ENCODE measurements around the gene RAB15. TPM values are rescaled to one million over a fixed set of nuclear protein-coding genes. Genes with fewer than 3 reads are reported as not detected.

The RAB15 gene
- 1.7 and 4.1 TPM in 2 replicates for total RNA-seq

GRCh38 chr14:64971943-64972791, at the start of gene RAB15:
RAB15 (minus strand) TSS chr14:64972336; CDS start chr14:64972076, 260 bp downstream.

DNA sequence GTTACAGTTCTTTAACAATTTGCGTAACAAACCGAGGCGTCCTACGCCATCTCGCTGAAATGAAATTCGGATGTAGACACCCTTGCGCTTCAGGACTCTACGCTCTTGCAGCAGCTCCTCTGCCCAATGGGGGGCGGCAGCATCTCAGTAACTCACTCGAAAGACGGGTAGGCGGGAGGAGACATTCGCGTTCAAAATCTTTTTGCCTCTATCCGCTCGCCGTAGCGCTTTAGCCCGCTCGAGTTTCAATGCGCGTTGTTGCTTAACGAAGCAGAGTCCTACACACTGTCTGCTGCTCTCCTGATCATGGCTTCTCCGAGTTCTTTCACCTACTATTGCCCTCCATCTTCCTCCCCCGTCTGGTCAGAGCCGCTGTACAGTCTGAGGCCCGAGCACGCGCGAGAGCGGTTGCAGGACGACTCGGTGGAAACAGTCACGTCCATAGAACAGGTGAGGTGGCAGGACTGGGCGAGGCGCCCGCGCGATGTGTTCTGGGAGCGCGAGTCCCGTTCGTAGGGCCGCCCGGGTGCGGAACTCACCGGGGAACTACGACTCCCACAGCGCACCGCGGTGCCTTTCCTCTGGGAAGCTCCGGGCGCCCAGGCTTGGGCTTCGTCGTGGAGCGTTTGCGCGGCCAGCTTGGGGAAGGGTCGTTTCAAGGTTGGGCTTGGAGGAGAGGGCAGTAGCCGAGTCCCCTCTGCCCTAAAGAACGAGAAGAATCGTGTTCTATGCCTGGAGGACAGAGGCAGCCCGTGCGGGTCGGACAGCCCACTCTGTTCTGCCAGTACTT, 14.7 kb upstream of the RAB15 start, which contains the start of gene FNTB:
Gene FNTB (plus strand): TSS at position 248 of the 790 bp plus-strand sequence. CDS start 59 bp downstream, at position 307.

DNA sequence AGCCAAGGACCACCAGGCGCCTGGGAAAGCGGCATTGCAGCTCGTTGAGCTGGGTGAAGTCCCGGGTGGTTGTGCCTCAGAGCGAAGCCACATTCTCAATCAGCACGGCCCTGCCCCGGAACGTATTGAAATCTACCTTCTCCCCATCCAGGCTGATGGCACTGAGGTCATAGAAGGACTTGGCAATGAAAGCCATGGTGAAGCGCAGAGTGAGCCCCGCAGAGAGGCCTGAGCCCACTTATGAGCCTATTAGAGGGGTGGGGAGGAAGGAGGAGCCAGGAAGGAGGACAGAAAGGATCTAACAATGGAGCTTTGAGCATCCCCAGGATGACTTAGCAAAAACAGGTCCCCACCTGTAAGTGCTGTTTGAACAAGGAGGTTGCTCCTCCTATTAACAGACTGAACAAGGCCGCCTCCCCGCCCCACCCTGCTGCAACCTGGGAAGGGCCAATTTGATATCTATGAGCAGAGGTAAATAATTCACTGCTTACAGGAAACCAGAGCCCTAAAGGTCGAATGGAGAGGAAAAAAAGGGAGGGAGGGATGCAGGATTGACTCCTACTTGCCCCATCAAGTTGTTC, 29.5 kb downstream of the RAB15 start, which contains the start of gene GPX2:
Gene GPX2 (minus strand): TSS at position 215 of the 581 bp plus-strand sequence. CDS start 19 bp downstream, at position 196.

GRCh38 chr14:64914237-64915028, 57.7 kb downstream of the RAB15 start, which contains the start of gene CHURC1:
CHURC1 (plus strand) TSS chr14:64914455; CDS start chr14:64914496, 41 bp downstream.

Other genes starting within 250 kb of the RAB15 start
- gene SPTB, start 92.4 kb downstream of the RAB15 start, total RNA-seq = under 0.01 TPM in 1 of 2 replicates, not detected in the other
- 54.6 and 75.6 TPM in 2 replicates for gene CHURC1, start 57.9 kb downstream of the RAB15 start, total RNA-seq
- gene GPX2, start 29.6 kb downstream of the RAB15 start, total RNA-seq = not detected in 2 replicates
- gene FNTB, start 14.6 kb upstream of the RAB15 start, total RNA-seq = 10.6 and 13.9 TPM in 2 replicates
- 44.1 and 45.2 TPM in 2 replicates for gene MAX, start 130.2 kb upstream of the RAB15 start, total RNA-seq